Measurements from ENCODE around the gene ITIH3. TPM values are rescaled to one million over a fixed set of nuclear protein-coding genes. Genes with fewer than 3 reads are reported as not detected.

Gene ITIH3
- total RNA-seq, 1 experiment from 2014 or later, result 0.37 TPM

- DNase-seq (ENCODE audit: low spot score), result no peak
- H3K9me3 Mint-ChIP-seq, result no peaks in the 10 kb centered on the region
- ATAC-seq, result no peak
- H3K4me3 Mint-ChIP-seq, result no peak overlapping the region
- H3K36me3 Mint-ChIP-seq, result no peaks in the 10 kb centered on the region
- H3K27ac Mint-ChIP-seq, result no peak overlapping the region
- TF ChIP-seq ESRRA (CRISPR knock-in tag; IDR thresholded peaks at IDR 0.05; ENCODE audit: borderline replicate concordance) (no peak), ZNF219 (CRISPR knock-in tag; IDR thresholded peaks at IDR 0.05; ENCODE audit: borderline replicate concordance) (no peak), ZNF232 (CRISPR knock-in tag; IDR thresholded peaks at IDR 0.05) (no peak), ZNF425 (CRISPR knock-in tag; conservative IDR thresholded peaks at IDR 0.05) (no peak), TEAD1 (CRISPR knock-in tag; IDR thresholded peaks at IDR 0.05) (no peak), RORB (CRISPR knock-in tag; IDR thresholded peaks at IDR 0.05) (no peak), FOXP4 (CRISPR knock-in tag; IDR thresholded peaks at IDR 0.05) (no peak), E2F5 (CRISPR knock-in tag; IDR thresholded peaks at IDR 0.05) (no peak), TCF7 (CRISPR knock-in tag; IDR thresholded peaks at IDR 0.05; ENCODE audit: low read depth) (no peak), NFATC4 (CRISPR knock-in tag; IDR thresholded peaks at IDR 0.05) (no peak), MYBL2 (CRISPR knock-in tag; IDR thresholded peaks at IDR 0.05) (no peak), ZNF416 (CRISPR knock-in tag; IDR thresholded peaks at IDR 0.05) (no peak), ATF1 (CRISPR knock-in tag; IDR thresholded peaks at IDR 0.05) (no peak), PRRX2 (CRISPR knock-in tag; IDR thresholded peaks at IDR 0.05) (no peak), SP1 (CRISPR knock-in tag; conservative IDR thresholded peaks at IDR 0.05) (no peak), TEAD4 (CRISPR knock-in tag; IDR thresholded peaks at IDR 0.05) (no peak), SMAD4 (CRISPR knock-in tag; IDR thresholded peaks at IDR 0.05) (no peak)
- ChIA-PET CTCF (interaction anchor here (1.4 to 4.4 kb wide), 3 partner anchors 9 to 38 kb away, joined by 3 to 23 read pairs (median 5); no protein-coding TSS in a partner anchor), POLR2A (no interaction called here)
- H3K4me1 Mint-ChIP-seq, result peaks cover under 1% of the 10 kb centered on the region; the same call in 1 of the 2 replicates
- H3K27me3 Mint-ChIP-seq (ENCODE audit: low read depth), result no peaks in the 10 kb centered on the region
Observed at GRCh38 chr3:52829906-52830463, 35.4 kb downstream of the ITIH3 start.

GRCh38 chr3:52830535-52831258 lies 36.1 kb downstream of the ITIH3 start, which contains the start of gene ITIH4:
ITIH4 (minus strand) TSS chr3:52830672; CDS start chr3:52830642, 30 bp downstream.
- Mint-ChIP-seq H3K27ac (no peak within 1 kb of the TSS), H3K4me3 (no peak within 1 kb of the TSS), H3K36me3 (no peaks in the 10 kb centered on the region), H3K27me3 (ENCODE audit: low read depth) (no peaks in the 10 kb centered on the region), H3K9me3 (no peaks in the 10 kb centered on the region), H3K4me1 (peaks cover 5% of the 10 kb centered on the region; the same call in 1 of the 2 replicates)
- ATAC-seq, result peak; percentile 32
- TF ChIP-seq ZMAT4 (CRISPR knock-in tag; IDR thresholded peaks at IDR 0.05) (no peak), PRRX2 (CRISPR knock-in tag; IDR thresholded peaks at IDR 0.05) (no peak), ZNF263 (CRISPR knock-in tag; IDR thresholded peaks at IDR 0.05; ENCODE audit: low read depth) (no peak), EMX1 (CRISPR knock-in tag; IDR thresholded peaks at IDR 0.05) (no peak), HMGA2 (CRISPR knock-in tag; IDR thresholded peaks at IDR 0.05) (no peak), CREB1 (CRISPR knock-in tag; IDR thresholded peaks at IDR 0.05) (no peak)
- ChIA-PET CTCF (interaction anchor here (1.4 to 4.4 kb wide), 3 partner anchors 10 to 38 kb away, joined by 3 to 23 read pairs (median 5); no protein-coding TSS in a partner anchor), POLR2A (no interaction called here)
- DNase-seq (ENCODE audit: low spot score), result no peak

Data from WTC11 (cell line).